SH-SY5Y (cell line): Measurements from ENCODE around the gene CHMP2A.

ENCODE experiments used
- GATA2 ChIP-seq: IDR thresholded peaks from 2 replicates; pipeline ENCODE4 v1.6.1; 2011; ENCODE audit warnings: mild to moderate bottlenecking, low read depth, low read length
- GATA3 ChIP-seq: IDR thresholded peaks from 2 replicates; pipeline ENCODE4 v1.6.1; 2011; ENCODE audit warnings: low read depth, mild to moderate bottlenecking, low read length, moderate library complexity

CHMP2A gene

GRCh38 chr19:58561373-58562121 lies 6.6 kb upstream of the CHMP2A start:
- TF ChIP-seq GATA3 (no peak), GATA2 (no peak)

DNA sequence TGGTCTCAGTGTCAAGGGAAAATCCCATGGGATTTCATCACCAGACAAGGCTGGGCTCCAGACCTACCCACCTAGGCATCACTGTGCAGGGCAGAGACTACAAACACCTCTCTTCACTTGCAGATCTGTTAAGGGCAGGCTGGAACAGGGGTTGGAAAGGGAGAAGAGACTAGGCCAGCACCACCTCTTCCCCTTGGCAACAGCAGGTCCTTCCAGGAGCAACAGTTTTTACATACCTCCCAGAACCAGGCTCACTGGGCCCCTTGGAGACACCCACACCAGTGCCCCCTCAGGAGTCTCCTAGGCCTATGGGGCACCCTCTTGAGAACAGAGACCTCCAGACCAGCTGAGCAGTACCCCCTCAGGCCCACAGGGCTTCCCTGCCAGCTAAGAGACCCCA lies 6.0 kb upstream of the CHMP2A start:
- TF ChIP-seq GATA3 (no peak), GATA2 (no peak)

- no peak for TF ChIP-seq GATA3
- TF ChIP-seq GATA2 = no peak
Measured at GRCh38 chr19:58560007-58560887, 5.3 kb upstream of the CHMP2A start.

DNA sequence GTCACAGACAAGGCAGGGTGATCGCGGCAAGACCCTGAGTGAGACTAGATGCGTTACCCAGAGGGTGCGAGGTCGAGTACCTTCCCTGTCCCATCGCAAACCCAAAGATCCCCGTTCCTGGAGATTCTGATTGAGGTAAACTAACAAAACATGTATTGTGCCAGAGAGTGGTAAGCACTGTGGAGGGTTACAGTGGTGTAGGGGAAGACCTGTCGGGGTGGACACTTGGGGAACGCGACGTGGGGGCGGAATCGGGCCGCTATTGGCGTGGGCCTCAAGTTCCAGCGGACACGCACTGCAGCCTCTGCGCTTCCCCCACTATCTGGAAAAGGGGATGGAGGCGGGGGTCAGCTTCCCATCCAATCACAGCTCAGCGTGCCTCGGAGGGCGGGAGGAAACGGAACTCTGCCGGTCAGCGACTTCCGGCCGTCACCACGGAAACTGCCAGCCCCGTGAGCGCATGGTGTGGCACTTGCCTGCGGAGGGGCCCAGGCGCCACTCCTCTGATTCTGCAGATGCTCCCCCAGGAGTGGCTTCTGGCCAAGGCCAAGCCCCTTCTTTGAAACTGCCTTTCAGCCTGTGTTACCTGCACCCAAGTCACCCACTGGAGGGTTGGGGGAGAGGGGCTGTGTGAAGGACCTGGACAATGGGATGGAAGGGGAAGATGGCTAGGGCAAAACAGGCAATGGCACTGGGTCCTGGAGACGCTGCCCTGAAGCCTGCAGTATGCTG lies 4.5 kb upstream of the CHMP2A start:
- TF ChIP-seq GATA2 = no peak

DNA sequence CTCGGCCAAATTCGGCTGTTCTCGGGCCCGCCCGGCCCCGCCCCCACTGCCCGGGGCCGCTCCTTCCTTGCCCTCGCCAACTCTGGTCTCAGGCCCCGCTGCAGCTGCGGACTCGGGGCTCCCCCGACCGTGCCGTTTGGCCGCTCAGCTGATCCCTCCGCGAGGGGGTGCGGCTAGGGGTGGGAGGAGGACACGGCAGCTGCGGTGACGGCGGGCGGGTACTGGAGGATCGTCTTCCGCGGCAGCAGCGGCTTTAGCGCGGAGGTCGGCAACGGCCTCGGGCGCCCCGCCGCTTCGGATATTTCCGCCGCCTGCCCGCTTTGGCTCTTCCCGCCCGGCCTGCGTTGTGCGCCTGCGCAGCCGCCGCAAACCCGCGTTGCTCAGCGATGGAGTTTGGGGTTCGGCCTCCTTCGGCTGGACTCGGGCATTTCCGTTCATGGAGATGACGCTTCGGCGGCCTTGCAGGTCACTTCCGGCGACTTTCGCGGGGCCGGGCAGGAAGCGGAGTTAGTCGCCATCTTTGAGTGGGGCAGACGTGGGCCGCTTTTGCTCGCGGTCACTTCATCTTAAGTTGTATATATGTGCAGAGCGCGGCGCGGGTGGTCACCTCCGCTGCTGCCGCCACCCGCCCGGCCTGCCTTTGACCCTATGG lies 3.8 kb upstream of the CHMP2A start:
- no peak for TF ChIP-seq GATA2
- no peak for TF ChIP-seq GATA3

DNA sequence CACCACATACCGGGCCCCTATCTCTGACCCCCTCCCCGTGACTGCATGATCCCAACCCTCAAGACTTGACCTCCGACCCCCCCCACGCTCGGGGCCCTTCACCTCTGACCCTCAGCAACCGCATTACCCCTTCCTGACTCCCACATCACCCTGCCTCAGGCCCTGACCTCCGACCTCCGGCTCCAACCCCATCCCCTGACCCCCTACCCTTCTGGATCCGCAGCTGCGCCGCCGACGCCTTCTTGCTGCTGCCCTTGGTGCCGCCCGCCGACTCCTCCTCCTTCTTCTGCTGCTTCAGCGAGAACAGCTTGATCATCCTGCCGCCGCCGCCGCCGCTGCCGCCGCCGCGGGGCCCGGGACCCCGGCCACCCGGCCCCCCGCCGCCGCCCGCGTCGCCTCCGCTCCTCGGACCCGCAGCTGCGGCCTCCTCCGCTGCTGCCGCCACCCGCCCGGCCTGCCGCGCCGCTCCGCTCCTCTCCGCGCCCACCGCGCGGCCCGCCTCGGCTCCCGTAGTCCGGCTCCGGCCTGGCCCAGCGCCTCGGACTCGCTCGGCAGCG lies 3.2 kb upstream of the CHMP2A start, which contains the start of gene UBE2M:
UBE2M (minus strand) TSS at position 546 of the 557 bp plus-strand sequence; CDS start at position 316, 230 bp downstream.
- no peak for TF ChIP-seq GATA3
- no peak for TF ChIP-seq GATA2

GRCh38 chr19:58557221-58558065 lies 2.5 kb upstream of the CHMP2A start:
- TF ChIP-seq GATA2 (no peak), GATA3 (no peak)

DNA sequence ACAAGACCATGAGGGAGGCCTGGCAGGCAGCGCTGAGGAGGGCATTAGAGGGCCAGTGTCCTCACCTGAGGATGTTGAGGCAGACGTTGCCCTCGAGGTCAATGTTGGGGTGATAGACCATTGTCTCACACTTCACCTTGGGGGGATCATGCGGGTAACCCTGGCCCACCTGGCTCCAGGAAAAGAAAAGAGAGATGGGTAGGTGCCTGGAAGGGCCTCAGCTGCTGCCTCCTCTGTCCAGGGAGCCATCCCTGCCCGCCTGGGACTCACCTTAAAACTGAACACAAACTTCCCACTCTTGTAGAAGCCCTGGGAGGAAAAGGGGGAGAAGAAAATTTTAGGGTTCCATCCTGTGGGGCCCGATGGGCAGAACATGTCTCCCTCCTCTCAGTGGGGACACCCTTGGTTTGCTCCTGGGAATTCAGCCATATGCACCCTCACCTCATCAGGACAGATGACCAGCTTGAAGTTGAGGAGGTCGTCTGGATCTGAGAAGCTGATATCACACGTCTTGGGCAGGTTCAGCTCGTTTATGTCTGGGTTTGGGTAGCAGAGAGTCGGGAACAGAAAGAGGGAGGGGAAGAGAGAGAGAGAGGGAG lies 1.8 kb upstream of the CHMP2A start:
- TF ChIP-seq GATA2 = no peak
- no peak for TF ChIP-seq GATA3

- TF ChIP-seq GATA3 (no peak), GATA2 (no peak)
Measured at GRCh38 chr19:58555920-58556621, 1.2 kb upstream of the CHMP2A start.

- TF ChIP-seq GATA3 (no peak), GATA2 (no peak)
Measured at GRCh38 chr19:58555369-58555885, 522 bp upstream of the CHMP2A start.

GRCh38 chr19:58553799-58554493 lies 959 bp downstream of the CHMP2A start:
- TF ChIP-seq GATA2 = no peak
- no peak for TF ChIP-seq GATA3

DNA sequence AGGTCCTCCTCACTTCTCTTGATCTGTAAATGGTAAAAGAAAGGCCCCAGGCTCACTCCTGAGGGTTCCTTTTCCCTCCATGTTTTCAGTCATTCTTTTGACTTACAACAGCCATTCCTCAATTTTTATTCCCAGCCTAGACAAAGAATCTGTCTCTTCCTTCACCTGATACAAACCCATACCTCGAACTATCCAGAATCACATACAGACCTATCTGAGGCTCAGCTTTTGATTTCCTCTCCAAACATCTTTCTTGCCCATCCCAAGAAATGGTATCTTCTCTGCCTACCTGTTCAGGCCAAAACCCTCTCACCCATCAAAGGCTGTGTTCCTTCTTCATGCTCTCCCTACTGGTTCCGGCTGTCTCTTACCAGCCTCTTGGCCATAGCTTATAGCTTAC lies 2.2 kb downstream of the CHMP2A start:
- TF ChIP-seq GATA2 (no peak), GATA3 (no peak)
